Activated CD8-positive, alpha-beta T cell treated with anti-CD3 and anti-CD28 coated beads for 36 hours (primary cell): ENCODE measurements around the gene PKIG. TPM values are rescaled to one million over a fixed set of nuclear protein-coding genes. Genes with fewer than 3 reads are reported as not detected.

Source experiments
- ATAC-seq: fragments of 200-7000 bp; cut with Tn5 transposase; one replicate; pipeline ENCODE4 v1.10.0; 2021; ENCODE audit warnings: mild to moderate bottlenecking, moderate library complexity
- CTCF ChIA-PET: fragments of 350-600 bp; sonication (Branson Sonifier 250); formaldehyde crosslinking; loops from one replicate; lab custom pipeline; 2021; ENCODE audit warnings: antibody characterized with exemption; lab: Charles Lee
- POLR2A ChIA-PET: fragments of 350-600 bp; sonication (Branson Sonifier 250); formaldehyde crosslinking; loops from one replicate; lab custom pipeline; 2021; ENCODE audit warnings: antibody characterized with exemption; lab: Charles Lee
- DNase-seq: peaks from one replicate; pipeline ENCODE4 v3.0.0-alpha.2; 2020
- H3K27ac Mint-ChIP-seq: one replicate; pipeline ENCODE4 v1.8.0; 2021; ENCODE audit warnings: mild to moderate bottlenecking, mixed read lengths
- H3K27me3 Mint-ChIP-seq: one replicate; pipeline ENCODE4 v1.8.0; 2021; ENCODE audit warnings: mixed read lengths
- H3K36me3 Mint-ChIP-seq: one replicate; pipeline ENCODE4 v1.8.0; 2021; ENCODE audit warnings: low read depth, mixed read lengths
- H3K4me1 Mint-ChIP-seq: one replicate; pipeline ENCODE4 v1.8.0; 2021; ENCODE audit warnings: low read depth, mixed read lengths
- H3K4me3 Mint-ChIP-seq: one replicate; pipeline ENCODE4 v1.8.0; 2021; ENCODE audit warnings: mild to moderate bottlenecking, moderate library complexity, mixed read lengths
- H3K9me3 Mint-ChIP-seq: one replicate; pipeline ENCODE4 v1.8.0; 2021; ENCODE audit warnings: mixed read lengths
- CTCF ChIP-seq: fragments of 200-600 bp; IDR thresholded peaks from one replicate; pipeline ENCODE4 v1.8.0; 2022; ENCODE audit warnings: antibody characterized with exemption, mild to moderate bottlenecking
- intact Hi-C: fragments of 100-400 bp; cut with micrococcal nuclease; formaldehyde crosslinking; loops from one replicate; pipeline ENCODE4 v1.10.0; 2022
- total RNA-seq, 2 experiments: library from RNA; stranded (reverse); gene quantifications; one replicate each; pipeline ENCODE4 v1.2.3, GENCODE V29; 2021

PKIG gene
- total RNA-seq, 2 experiments from 2014 or later = 4.8 TPM

DNA sequence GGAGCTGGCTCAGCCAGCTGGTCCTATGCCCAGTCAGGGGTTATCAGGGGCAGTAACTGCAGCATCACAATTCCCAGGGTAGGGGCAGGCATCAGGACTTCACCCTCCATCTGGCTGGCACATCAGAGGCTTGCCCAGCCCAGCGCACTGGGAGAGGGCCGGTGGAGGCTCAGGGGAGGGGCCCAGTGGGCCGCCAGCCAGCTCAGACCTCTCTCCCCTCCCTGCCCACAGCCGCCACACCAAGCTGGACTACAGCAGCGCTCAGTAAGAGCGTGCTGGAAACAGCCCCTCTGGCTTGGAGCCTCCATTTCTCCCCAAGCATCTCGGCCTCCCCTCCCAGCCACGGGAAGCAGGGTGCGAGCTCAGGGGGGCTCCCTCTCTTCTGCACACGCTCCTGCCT is 47.2 kb downstream of the PKIG start:
- no peak overlapping the region for H3K27ac Mint-ChIP-seq
- H3K9me3 Mint-ChIP-seq = no peaks in the 10 kb centered on the region
- TF ChIP-seq CTCF = no peak
- no peak overlapping the region for H3K4me3 Mint-ChIP-seq
- intact Hi-C loops = no loop called here
- H3K27me3 Mint-ChIP-seq = no peaks in the 10 kb centered on the region
- ATAC-seq = no peak
- H3K36me3 Mint-ChIP-seq = peaks cover 3% of the 10 kb centered on the region
- ChIA-PET POLR2A (no interaction called here), CTCF (interaction anchor here (2.8 kb wide), 1 partner anchor 54 kb away, joined by 9 read pairs; no protein-coding TSS in a partner anchor)
- no peak for DNase-seq
- peaks cover 6% of the 10 kb centered on the region for H3K4me1 Mint-ChIP-seq

GRCh38 chr20:44630297-44630696 is 47.9 kb downstream of the PKIG start:
- DNase-seq (no peak), ATAC-seq (no peak)
- no peak for TF ChIP-seq CTCF
- no peak overlapping the region for H3K27ac Mint-ChIP-seq
- ChIA-PET CTCF (interaction anchor here (2.8 kb wide), 1 partner anchor 53 kb away, joined by 9 read pairs; no protein-coding TSS in a partner anchor), POLR2A (no interaction called here)
- no peaks in the 10 kb centered on the region for H3K9me3 Mint-ChIP-seq
- intact Hi-C loops = no loop called here
- H3K4me1 Mint-ChIP-seq = peaks cover 6% of the 10 kb centered on the region
- no peak overlapping the region for H3K4me3 Mint-ChIP-seq
- peaks cover 3% of the 10 kb centered on the region for H3K36me3 Mint-ChIP-seq
- H3K27me3 Mint-ChIP-seq = no peaks in the 10 kb centered on the region

DNA sequence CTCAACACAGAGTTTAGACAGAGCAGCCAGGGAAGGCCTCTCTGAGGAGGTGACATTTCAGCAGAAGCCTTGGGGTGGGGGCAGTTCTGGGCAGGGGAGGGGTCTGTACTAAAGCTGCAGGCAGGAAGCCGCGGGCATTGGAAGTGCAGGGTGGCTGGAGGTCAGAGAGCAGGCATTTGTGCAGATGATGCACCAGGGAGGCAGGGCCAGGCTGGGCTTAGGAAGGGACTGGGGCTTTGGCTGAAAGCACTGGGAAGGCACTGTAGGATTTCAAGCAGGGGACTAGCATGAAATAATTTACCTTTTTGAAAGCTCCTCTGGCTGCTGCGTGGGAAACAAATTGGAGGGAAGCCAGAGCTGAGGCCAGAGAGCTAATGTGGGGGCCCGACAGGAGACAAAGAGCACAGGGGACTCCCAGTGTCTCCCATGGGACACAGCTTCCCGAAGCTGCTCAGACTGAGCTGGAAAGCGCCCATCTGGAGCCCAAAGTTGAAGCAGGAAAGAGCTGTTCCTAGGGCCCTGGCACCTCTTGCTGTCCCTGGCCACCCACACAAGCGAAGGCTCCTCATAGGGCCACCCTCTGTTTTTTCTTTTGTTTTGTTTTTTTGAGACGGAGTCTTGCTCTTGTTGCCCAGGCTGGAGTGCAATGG is 49.8 kb downstream of the PKIG start:
- Mint-ChIP-seq H3K9me3 (no peaks in the 10 kb centered on the region), H3K4me1 (peaks cover 6% of the 10 kb centered on the region), H3K27me3 (no peaks in the 10 kb centered on the region), H3K36me3 (peaks cover 7% of the 10 kb centered on the region), H3K27ac (no peak overlapping the region), H3K4me3 (no peak overlapping the region)
- TF ChIP-seq CTCF = no peak
- POLR2A ChIA-PET = interaction anchor here (1.1 to 1.8 kb wide), 2 partner anchors 13 to 15 kb away, joined by 3 to 4 read pairs; no protein-coding TSS in a partner anchor
- CTCF ChIA-PET = interaction anchor here (1.1 to 1.3 kb wide), 2 partner anchors 23 to 50 kb away, joined by 3 to 4 read pairs; no protein-coding TSS in a partner anchor
- ATAC-seq (no peak), DNase-seq (no peak)
- intact Hi-C loops = no loop called here

- POLR2A ChIA-PET = interaction anchor here (1.1 to 1.8 kb wide), 2 partner anchors 12 to 16 kb away, joined by 3 to 4 read pairs; no protein-coding TSS in a partner anchor
- DNase-seq (no peak), ATAC-seq (no peak)
- CTCF ChIA-PET = interaction anchor here (1.1 to 1.3 kb wide), 3 partner anchors 24 to 53 kb away, joined by 3 to 4 read pairs (median 3); no protein-coding TSS in a partner anchor
- peaks cover 6% of the 10 kb centered on the region for H3K4me1 Mint-ChIP-seq
- H3K9me3 Mint-ChIP-seq = no peaks in the 10 kb centered on the region
- H3K36me3 Mint-ChIP-seq = peaks cover 7% of the 10 kb centered on the region
- no peak overlapping the region for H3K4me3 Mint-ChIP-seq
- TF ChIP-seq CTCF = no peak
- intact Hi-C loops = no loop called here
- no peak overlapping the region for H3K27ac Mint-ChIP-seq
- H3K27me3 Mint-ChIP-seq = no peaks in the 10 kb centered on the region
Measured at GRCh38 chr20:44633187-44633810, 50.9 kb downstream of the PKIG start.
